Adrenal gland (tissue), 12 donors: Measurements from ENCODE around the gene ADGRB3. TPM values are rescaled to one million over a fixed set of nuclear protein-coding genes. Genes with fewer than 3 reads are reported as not detected.

Experiments
- DNase-seq, 7 donors: peaks; one replicate each; pipeline ENCODE4 v3.0.0-alpha.2; 2019 to 2020
- H3K27ac ChIP-seq, 5 donors: fragments of 200-600 bp; sonication (generic) in 4 of 5; 1 replicate in 3 of 5; 2 replicates in 2 of 5; pipeline versions ENCODE4 v1.5.1 to v1.8.0; 2016 to 2020; ENCODE audit warnings: mild to moderate bottlenecking in 1 of 5
- H3K27me3 ChIP-seq: fragments of 200-600 bp; 2 replicates; pipeline ENCODE4 v1.8.0; 2021
- H3K36me3 ChIP-seq, 2 donors: fragments of 200-600 bp; replicated peaks in 1 of 2; 1 replicate in 1 of 2; 2 replicates in 1 of 2; pipeline versions ENCODE4 v1.5.1 to v1.8.0; 2018 to 2022
- H3K4me1 ChIP-seq, 2 donors: fragments of 200-600 bp; replicated peaks in 1 of 2; 1 replicate in 1 of 2; 2 replicates in 1 of 2; pipeline versions ENCODE4 v1.5.1 to v1.8.0; 2018 to 2021
- H3K4me3 ChIP-seq, 4 donors: fragments of 200-600 bp; sonication (generic) in 3 of 4; one replicate each; pipeline ENCODE4 v1.5.1; 2016 to 2018
- H3K9me3 ChIP-seq, 3 donors: fragments of 200-600 bp; sonication (generic) in 1 of 3; replicated peaks in 1 of 3; 1 replicate in 2 of 3; 2 replicates in 1 of 3; pipeline versions ENCODE4 v1.5.1 to v1.8.0; 2016 to 2021
- POLR2A ChIP-seq, 2 donors: fragments of 450-650 bp; IDR thresholded peaks; one replicate each; pipeline ENCODE4 v1.6.1; 2017; ENCODE audit warnings: antibody characterized with exemption in 2 of 2, mild to moderate bottlenecking in 2 of 2, moderate library complexity in 1 of 2
- WGBS, 4 donors: extraction: QIAGEN DNeasy Blood & Tissue Kit in 2 of 4; methylation state at CpG; one replicate each; pipeline versions ENCODE4 v1.1.5 to v1.1.7; 2013 to 2017; 5-methylcytosine and 5-hydroxymethylcytosine counted together
- intact Hi-C, 2 donors: fragments of 100-400 bp; cut with DNase I; formaldehyde crosslinking; loops; one replicate each; pipeline versions ENCODE4 v1.14.1 to v1.15.0; 2022 to 2023
- polyA plus RNA-seq, 3 donors: library from polyadenylated mRNA; stranded (reverse); fragments of 200-250 nt in 2 of 3; fragments of 350-450 nt in 1 of 3; fragmentation: Illumina TruSeq in 1 of 3; extraction: RNeasy Lipid Tissue Mini Kit (QIAGEN cat#74804) in 1 of 3; gene quantifications; one replicate each; pipeline ENCODE4 v1.2.3, GENCODE V29; 2013 to 2014
- total RNA-seq, 9 donors: library from RNA; depleted of rRNA in 4 of 9; stranded (reverse); fragments of >200 nt in 4 of 9; fragments of 120-200 nt in 1 of 9; fragmentation: NEBNext Ultra II Directional in 1 of 9; extraction: Animal tissue kit (Norgen Biotek cat#: 25700) in 1 of 9; gene quantifications; one replicate each; pipeline versions ENCODE4 v1.1.0 to v1.2.4, GENCODE V29; 2013 to 2023
- TF ChIP-seq, protein P1 (sequence below), 6 experiments: fragments of 450-650 bp in 4 of 6; fragments of 200-600 bp in 2 of 6; sonication (generic) in 1 of 6; IDR thresholded peaks; 1 replicate in 5 of 6; 2 replicates in 1 of 6; pipeline versions ENCODE4 v1.5.1 to v1.8.0; 2016 to 2021; ENCODE audit warnings: antibody characterized with exemption in 6 of 6, mild to moderate bottlenecking in 2 of 6, moderate library complexity in 1 of 6
- donor health status: healthy with polysubstance abuse.
- donor health status: Bipolar disorder and iron deficiency.
- donor health status: DM: yes; HTN: yes; CAD: no.
- donor health status: DM: no; HTN: no; CAD: no.
- donor health status: DM: no; HTN: no; CAD: no.
- donor health status: DM: yes; HTN: yes; CAD: no.

The ADGRB3 gene
- total and polyA plus RNA-seq, 12 donors = 1.3 to 9.0 (median 3.1) TPM

DNA sequence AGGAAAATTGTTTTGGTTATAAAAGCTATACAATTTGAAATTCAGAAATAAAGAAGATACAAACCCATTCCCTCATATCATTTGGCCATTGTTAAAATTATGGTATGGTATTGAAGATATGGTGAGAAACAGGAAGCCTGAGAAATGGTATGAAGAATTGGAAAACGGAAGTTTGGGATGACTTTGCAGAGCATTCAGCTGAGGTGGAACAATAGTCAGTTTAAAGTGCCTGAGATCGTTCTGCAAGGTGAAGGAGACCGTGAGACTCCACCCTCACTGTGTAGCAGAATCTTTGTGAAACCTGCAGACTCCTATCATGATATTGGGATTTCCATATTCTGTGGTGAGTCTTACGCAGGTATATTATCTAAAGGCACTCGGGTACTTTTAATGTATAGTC lies 97.3 kb downstream of the ADGRB3 start:
- H3K4me3 ChIP-seq = no peak overlapping the region
- DNase-seq = no peak
- no peaks in the 10 kb centered on the region for H3K36me3 ChIP-seq
- H3K27me3 ChIP-seq = no peaks in the 10 kb centered on the region
- TF ChIP-seq, protein P1, sequence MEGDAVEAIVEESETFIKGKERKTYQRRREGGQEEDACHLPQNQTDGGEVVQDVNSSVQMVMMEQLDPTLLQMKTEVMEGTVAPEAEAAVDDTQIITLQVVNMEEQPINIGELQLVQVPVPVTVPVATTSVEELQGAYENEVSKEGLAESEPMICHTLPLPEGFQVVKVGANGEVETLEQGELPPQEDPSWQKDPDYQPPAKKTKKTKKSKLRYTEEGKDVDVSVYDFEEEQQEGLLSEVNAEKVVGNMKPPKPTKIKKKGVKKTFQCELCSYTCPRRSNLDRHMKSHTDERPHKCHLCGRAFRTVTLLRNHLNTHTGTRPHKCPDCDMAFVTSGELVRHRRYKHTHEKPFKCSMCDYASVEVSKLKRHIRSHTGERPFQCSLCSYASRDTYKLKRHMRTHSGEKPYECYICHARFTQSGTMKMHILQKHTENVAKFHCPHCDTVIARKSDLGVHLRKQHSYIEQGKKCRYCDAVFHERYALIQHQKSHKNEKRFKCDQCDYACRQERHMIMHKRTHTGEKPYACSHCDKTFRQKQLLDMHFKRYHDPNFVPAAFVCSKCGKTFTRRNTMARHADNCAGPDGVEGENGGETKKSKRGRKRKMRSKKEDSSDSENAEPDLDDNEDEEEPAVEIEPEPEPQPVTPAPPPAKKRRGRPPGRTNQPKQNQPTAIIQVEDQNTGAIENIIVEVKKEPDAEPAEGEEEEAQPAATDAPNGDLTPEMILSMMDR (IDR thresholded peaks at IDR 0.05) = no peak
- no peak for TF ChIP-seq POLR2A (IDR thresholded peaks at IDR 0.05)
- 79 to 88% (median 83%) methylated on average over 5 of the region's 5 CpGs for WGBS, 4 donors
- intact Hi-C loops = no loop called here
- H3K4me1 ChIP-seq = peaks cover 0 to 17% of the 10 kb centered on the region in 2 donors
- no peak overlapping the region for H3K27ac ChIP-seq
- H3K9me3 ChIP-seq = no peaks in the 10 kb centered on the region

DNA sequence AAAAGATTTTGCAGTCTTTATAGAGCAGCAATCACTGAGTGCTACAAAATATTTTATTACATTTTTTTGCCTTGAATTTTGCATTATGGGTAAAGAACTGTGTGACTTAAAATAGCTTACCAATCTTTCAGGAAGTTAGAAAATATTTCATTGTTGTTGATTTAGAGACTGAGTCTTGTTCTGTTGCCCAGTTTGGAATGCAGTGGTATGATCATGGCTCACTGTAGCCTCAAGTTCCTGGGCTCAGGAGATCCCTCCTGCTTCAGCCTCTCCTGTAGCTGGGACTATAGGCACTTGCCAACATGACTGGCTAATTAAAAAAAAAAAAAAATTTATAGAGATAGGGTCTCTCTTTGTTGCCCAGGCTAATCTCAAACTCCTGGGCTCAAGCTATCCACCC lies 100.8 kb downstream of the ADGRB3 start:
- H3K4me1 ChIP-seq = peaks cover 0 to under 1% of the 10 kb centered on the region in 2 donors
- no peak overlapping the region for H3K27ac ChIP-seq
- no peak overlapping the region for H3K4me3 ChIP-seq
- no peaks in the 10 kb centered on the region for H3K36me3 ChIP-seq
- intact Hi-C loops = no loop called here
- no peaks in the 10 kb centered on the region for H3K9me3 ChIP-seq
- H3K27me3 ChIP-seq = no peaks in the 10 kb centered on the region
- TF ChIP-seq, protein P1 (IDR thresholded peaks at IDR 0.05) = no peak
- TF ChIP-seq POLR2A (IDR thresholded peaks at IDR 0.05) = no peak
- DNase-seq = no peak

DNA sequence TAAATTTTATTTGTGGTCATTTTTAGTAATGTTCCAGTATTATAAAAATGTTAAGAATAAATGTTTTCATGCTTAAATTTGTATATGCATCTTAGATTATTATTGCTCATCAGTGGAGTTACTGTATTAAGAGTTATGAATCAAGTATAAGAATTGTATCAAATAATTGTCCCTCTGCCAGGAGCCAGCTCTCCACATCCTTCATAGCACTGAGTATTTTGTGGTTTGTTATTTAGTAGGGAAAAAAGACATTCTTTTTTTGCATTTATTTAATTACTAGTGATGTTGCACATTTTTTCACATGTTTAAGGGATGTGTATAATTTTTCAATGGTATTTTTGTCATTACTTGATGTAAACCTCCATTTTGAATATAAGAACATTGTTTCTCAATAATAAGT lies 102.0 kb downstream of the ADGRB3 start:
- TF ChIP-seq, protein P1 (IDR thresholded peaks at IDR 0.05) = no peak
- TF ChIP-seq POLR2A (IDR thresholded peaks at IDR 0.05) = no peak
- H3K4me3 ChIP-seq = no peak overlapping the region
- H3K36me3 ChIP-seq = no peaks in the 10 kb centered on the region
- no peaks in the 10 kb centered on the region for H3K9me3 ChIP-seq
- DNase-seq = no peak
- H3K27me3 ChIP-seq = no peaks in the 10 kb centered on the region
- H3K27ac ChIP-seq = no peak overlapping the region
- intact Hi-C loops = no loop called here
- peaks cover 0 to 6% of the 10 kb centered on the region in 2 donors for H3K4me1 ChIP-seq

DNA sequence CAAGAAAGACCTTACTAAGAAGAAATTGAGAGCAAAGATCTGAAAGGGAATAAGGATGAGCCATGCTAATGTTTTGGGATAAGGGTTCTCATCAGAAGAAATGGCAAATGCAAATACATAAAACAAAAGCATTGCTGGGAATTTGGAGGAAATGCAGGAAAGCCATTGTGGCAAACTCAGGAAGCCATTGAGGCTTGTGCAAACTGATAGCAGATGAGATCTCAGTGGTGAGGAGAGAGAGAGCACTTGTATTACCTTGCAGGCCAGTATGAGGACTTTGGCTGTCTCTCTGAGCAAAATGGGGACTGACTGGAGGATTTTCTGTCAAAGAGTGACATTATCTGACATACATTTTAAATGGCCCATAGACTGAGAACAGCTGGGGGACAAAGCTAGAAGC lies 103.0 kb downstream of the ADGRB3 start:
- Histone ChIP-seq H3K27me3 (no peaks in the 10 kb centered on the region), H3K4me1 (peaks cover 0 to 6% of the 10 kb centered on the region in 2 donors), H3K36me3 (no peaks in the 10 kb centered on the region), H3K9me3 (no peaks in the 10 kb centered on the region), H3K27ac (no peak overlapping the region), H3K4me3 (no peak overlapping the region)
- intact Hi-C loops = no loop called here
- no peak for DNase-seq
- no peak for TF ChIP-seq POLR2A (IDR thresholded peaks at IDR 0.05)
- TF ChIP-seq, protein P1 (IDR thresholded peaks at IDR 0.05) = no peak
